Aorta (tissue), 5 donors: ENCODE data around the gene ACAP2. TPM values are rescaled to one million over a fixed set of nuclear protein-coding genes. Genes with fewer than 3 reads are reported as not detected.

ENCODE experiments used
- ATAC-seq: fragments of 200-7000 bp; cut with Tn5 transposase; one replicate; pipeline ENCODE4 v1.9.1; 2022; ENCODE audit warnings: moderate library complexity; ENCODE audit not compliant: low FRiP score
- DNase-seq, 2 donors: peaks; one replicate each; pipeline ENCODE4 v3.0.0-alpha.2; 2020
- H3K27ac ChIP-seq, 2 donors: one replicate each; pipeline ENCODE4 v1.5.1; 2013; ENCODE audit warnings: low read length in 2 of 2, mild to moderate bottlenecking in 2 of 2, moderate library complexity in 2 of 2, control low read depth in 1 of 2, inconsistent platforms in 1 of 2, low read depth in 1 of 2
- H3K27me3 ChIP-seq, 2 donors: one replicate each; pipeline ENCODE4 v1.6.1; 2013; ENCODE audit warnings: control low read depth in 1 of 2, low read length in 1 of 2, mild to moderate bottlenecking in 1 of 2, moderate library complexity in 1 of 2; ENCODE audit not compliant: insufficient read depth in 2 of 2, control insufficient read depth in 1 of 2
- H3K36me3 ChIP-seq, 2 donors: one replicate each; pipeline ENCODE4 v1.6.1; 2013; ENCODE audit warnings: control low read depth in 1 of 2, low read length in 1 of 2, mild to moderate bottlenecking in 1 of 2; ENCODE audit not compliant: insufficient read depth in 2 of 2, control insufficient read depth in 1 of 2
- H3K4me1 ChIP-seq, 2 donors: one replicate each; pipeline ENCODE4 v1.6.1; 2013; ENCODE audit warnings: low read length in 2 of 2, control low read depth in 1 of 2, mild to moderate bottlenecking in 1 of 2, moderate library complexity in 1 of 2; ENCODE audit not compliant: insufficient read depth in 2 of 2, control insufficient read depth in 1 of 2
- H3K4me3 ChIP-seq, 2 donors: one replicate each; pipeline ENCODE4 v1.5.1; 2013; ENCODE audit warnings: low read length in 2 of 2, control low read depth in 1 of 2, mild to moderate bottlenecking in 1 of 2
- H3K9me3 ChIP-seq: one replicate; pipeline ENCODE4 v1.6.1; 2013; ENCODE audit warnings: mild to moderate bottlenecking, low read length; ENCODE audit not compliant: control insufficient read depth
- WGBS, 2 donors: extraction: QIAGEN DNeasy Blood & Tissue Kit; methylation state at CpG; one replicate each; pipeline ENCODE4 v1.1.7; 2013; 5-methylcytosine and 5-hydroxymethylcytosine counted together
- intact Hi-C, 2 donors: fragments of 100-400 bp; cut with DNase I; formaldehyde crosslinking; loops; one replicate each; pipeline versions ENCODE4 v1.14.2 to v1.15.0; 2022
- polyA plus RNA-seq, 2 donors: library from polyadenylated mRNA; stranded (reverse); fragments of 200-250 nt; gene quantifications; one replicate each; pipeline ENCODE4 v1.2.3, GENCODE V29; 2013
- total RNA-seq, 2 donors: library from RNA; stranded (reverse); fragmentation: NEBNext Ultra II Directional; extraction: Animal tissue kit (Norgen Biotek cat#: 25700); gene quantifications; one replicate each; pipeline ENCODE4 v1.2.1, GENCODE V29; 2021
- donor health status: healthy with polysubstance abuse.
- donor health status: Bipolar disorder and iron deficiency.
- donor health status: DM: no; HTN: no; CAD: no.
- donor health status: DM: no; HTN: no; CAD: no.
- donor health status: DM: yes; HTN: yes; CAD: no.

ACAP2 gene
- total and polyA plus RNA-seq, 4 donors, result 6.5 to 70.3 (median 24.3) TPM

DNA sequence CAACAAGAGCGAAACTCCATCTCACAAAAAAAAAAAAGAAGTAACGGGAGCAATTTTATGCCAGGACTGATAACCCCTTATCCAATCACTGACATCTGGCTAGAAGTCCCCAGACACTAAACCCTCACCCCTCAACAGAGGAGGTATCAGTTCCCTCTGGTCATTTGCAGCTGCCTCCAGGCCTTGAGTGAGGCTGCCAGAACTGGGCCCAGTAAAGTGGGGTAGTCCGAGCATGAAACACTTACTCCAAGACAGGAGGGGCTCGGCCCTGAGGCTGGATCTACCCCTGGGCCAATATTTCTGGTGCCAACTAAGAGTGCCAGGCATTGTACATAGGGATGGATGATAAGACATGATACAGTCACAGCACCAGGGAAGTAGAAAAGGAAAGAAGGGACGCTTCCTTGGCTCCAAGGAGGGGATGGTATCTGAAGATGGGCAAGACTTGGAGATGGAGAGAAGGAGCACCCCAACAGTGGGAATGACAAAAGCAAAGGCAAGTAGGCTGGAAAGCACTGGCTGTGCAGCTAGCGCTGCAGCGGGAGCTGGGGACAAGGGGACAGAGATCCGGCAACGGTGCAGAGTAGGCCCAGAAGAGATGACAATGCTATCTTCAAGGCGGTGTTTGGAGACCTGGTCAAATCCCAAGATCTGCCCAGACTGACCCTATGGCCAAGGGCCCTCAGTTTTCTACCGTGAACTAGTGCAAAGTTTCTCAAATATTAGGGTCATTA is 174.1 kb downstream of the ACAP2 start:
- H3K9me3 ChIP-seq, result no peaks in the 10 kb centered on the region
- DNase-seq (peak in 1 of 2 donors; percentile 42), ATAC-seq (no peak)
- no peak overlapping the region for H3K27ac ChIP-seq
- H3K36me3 ChIP-seq, result no peaks in the 10 kb centered on the region
- WGBS, 2 donors, result 97% methylated on average over 11 of the region's 11 CpGs
- H3K4me3 ChIP-seq, result no peak overlapping the region
- H3K27me3 ChIP-seq, result no peaks in the 10 kb centered on the region
- intact Hi-C loops, result loop anchor here in 1 of 2 donors (10.0 kb wide), 1 partner anchor 114 kb away; no protein-coding TSS in a partner anchor
- no peaks in the 10 kb centered on the region for H3K4me1 ChIP-seq

GRCh38 chr3:195267096-195267495 is 175.7 kb downstream of the ACAP2 start:
- intact Hi-C loops, result loop anchor here in 1 of 2 donors (10.0 kb wide), 1 partner anchor 112 kb away; no protein-coding TSS in a partner anchor
- WGBS, 2 donors, result 86 to 87% methylated on average over 3 of the region's 3 CpGs
- DNase-seq (no peak), ATAC-seq (no peak)
- Histone ChIP-seq H3K9me3 (no peaks in the 10 kb centered on the region), H3K4me3 (no peak overlapping the region), H3K4me1 (no peaks in the 10 kb centered on the region), H3K27me3 (no peaks in the 10 kb centered on the region), H3K27ac (no peak overlapping the region), H3K36me3 (no peaks in the 10 kb centered on the region)

GRCh38 chr3:195266428-195266827 is 176.4 kb downstream of the ACAP2 start:
- no peaks in the 10 kb centered on the region for H3K9me3 ChIP-seq
- H3K4me3 ChIP-seq, result no peak overlapping the region
- 94 to 98% methylated on average over 5 of the region's 5 CpGs for WGBS, 2 donors
- H3K36me3 ChIP-seq, result no peaks in the 10 kb centered on the region
- intact Hi-C loops, result loop anchor here in 1 of 2 donors (10.0 kb wide), 1 partner anchor 112 kb away; no protein-coding TSS in a partner anchor
- H3K27ac ChIP-seq, result no peak overlapping the region
- no peak for ATAC-seq
- no peaks in the 10 kb centered on the region for H3K4me1 ChIP-seq
- H3K27me3 ChIP-seq, result no peaks in the 10 kb centered on the region
- DNase-seq, result peak in 1 of 2 donors; percentile 35

- no peaks in the 10 kb centered on the region for H3K36me3 ChIP-seq
- H3K9me3 ChIP-seq, result no peaks in the 10 kb centered on the region
- no peak overlapping the region for H3K4me3 ChIP-seq
- H3K4me1 ChIP-seq, result no peaks in the 10 kb centered on the region
- H3K27ac ChIP-seq, result no peak overlapping the region
- WGBS, 2 donors, result 94 to 95% methylated on average over 13 of the region's 13 CpGs
- peak in 1 of 2 donors; percentile 41 for DNase-seq
- ATAC-seq, result no peak
- H3K27me3 ChIP-seq, result no peaks in the 10 kb centered on the region
- intact Hi-C loops, result loop anchor here in 1 of 2 donors (10.0 kb wide), 1 partner anchor 111 kb away; no protein-coding TSS in a partner anchor
These were observed 177.3 kb downstream of the ACAP2 start for GRCh38 chr3:195265363-195265976.

GRCh38 chr3:195263925-195264600 is 178.8 kb downstream of the ACAP2 start:
- Histone ChIP-seq H3K4me1 (no peaks in the 10 kb centered on the region), H3K36me3 (no peaks in the 10 kb centered on the region), H3K4me3 (no peak overlapping the region), H3K9me3 (no peaks in the 10 kb centered on the region), H3K27ac (no peak overlapping the region), H3K27me3 (no peaks in the 10 kb centered on the region)
- 93 to 95% methylated on average over 10 of the region's 10 CpGs for WGBS, 2 donors
- ATAC-seq (no peak), DNase-seq (peak in 1 of 2 donors; percentile 47)
- intact Hi-C loops, result loop anchor here (5.0 to 10.0 kb wide), 3 partner anchors 109 to 162 kb away; no protein-coding TSS in a partner anchor

GRCh38 chr3:195263193-195263924 is 179.5 kb downstream of the ACAP2 start:
- H3K27ac ChIP-seq, result no peak overlapping the region
- peak in 1 of 2 donors; percentile 64 for DNase-seq
- intact Hi-C loops, result loop anchor here (5.0 to 10.0 kb wide), 3 partner anchors 109 to 161 kb away; no protein-coding TSS in a partner anchor
- WGBS, 2 donors, result 84 to 87% methylated on average over 11 of the region's 11 CpGs
- ATAC-seq, result no peak
- no peaks in the 10 kb centered on the region for H3K4me1 ChIP-seq
- H3K36me3 ChIP-seq, result no peaks in the 10 kb centered on the region
- no peaks in the 10 kb centered on the region for H3K9me3 ChIP-seq
- H3K27me3 ChIP-seq, result no peaks in the 10 kb centered on the region
- no peak overlapping the region for H3K4me3 ChIP-seq

GRCh38 chr3:195261925-195262324 is 180.9 kb downstream of the ACAP2 start:
- Histone ChIP-seq H3K9me3 (no peaks in the 10 kb centered on the region), H3K27me3 (no peaks in the 10 kb centered on the region), H3K36me3 (no peaks in the 10 kb centered on the region), H3K27ac (no peak overlapping the region), H3K4me1 (no peaks in the 10 kb centered on the region), H3K4me3 (no peak overlapping the region)
- ATAC-seq (no peak), DNase-seq (no peak)
- intact Hi-C loops, result loop anchor here (5.0 to 10.0 kb wide), 3 partner anchors 107 to 160 kb away; no protein-coding TSS in a partner anchor
- 94 to 97% methylated on average over 2 of the region's 2 CpGs for WGBS, 2 donors
